Stimulated activated CD4-positive, alpha-beta T cell treated with anti-CD3 and anti-CD28 coated beads, Interleukin-2, amount 100 ng/mL, for 24 hours (primary cell): ENCODE measurements around the gene LNPK.
"Not testable (repeated sequence)": the region's sequence is repeated elsewhere in the genome, so short reads cannot be mapped to it uniquely, and the experiment has no call there.

ENCODE experiments used
- DNase-seq, 2 donors: peaks; one replicate each; pipeline ENCODE4 v3.0.0-alpha.2; 2020

The LNPK gene

GRCh38 chr2:175965773-175966172, 36.3 kb downstream of the LNPK start:
- DNase-seq, result no peak

GRCh38 chr2:175964195-175964594, 37.9 kb downstream of the LNPK start:
- no peak for DNase-seq

- DNase-seq, result not testable (repeated sequence)
These were observed 38.9 kb downstream of the LNPK start for GRCh38 chr2:175963171-175963570.

- DNase-seq, result no peak
These were observed 44.2 kb downstream of the LNPK start for GRCh38 chr2:175957845-175958244.

GRCh38 chr2:175955136-175955535, 46.9 kb downstream of the LNPK start:
- no peak for DNase-seq

- DNase-seq, result no peak
These were observed 51.6 kb downstream of the LNPK start for GRCh38 chr2:175950512-175950911.

GRCh38 chr2:175948191-175948590, 53.9 kb downstream of the LNPK start:
- no peak for DNase-seq

- no peak for DNase-seq
These were observed 55.0 kb downstream of the LNPK start for GRCh38 chr2:175947073-175947472.

- DNase-seq, result no peak
These were observed 60.4 kb downstream of the LNPK start for GRCh38 chr2:175941699-175942098.

- DNase-seq, result no peak
These were observed 64.9 kb downstream of the LNPK start for GRCh38 chr2:175937216-175937615.

- no peak for DNase-seq
These were observed 66.5 kb downstream of the LNPK start for GRCh38 chr2:175935289-175936181.

GRCh38 chr2:175932675-175933074, 69.4 kb downstream of the LNPK start:
- DNase-seq, result no peak

- no peak for DNase-seq
These were observed 70.3 kb downstream of the LNPK start for GRCh38 chr2:175931805-175932204.

GRCh38 chr2:175930504-175930903, 71.6 kb downstream of the LNPK start:
- no peak for DNase-seq

GRCh38 chr2:175929850-175930249, 72.2 kb downstream of the LNPK start:
- DNase-seq, result no peak

- DNase-seq, result no peak
These were observed 75.8 kb downstream of the LNPK start for GRCh38 chr2:175926272-175926671.

GRCh38 chr2:175922160-175922559, 79.9 kb downstream of the LNPK start:
- no peak for DNase-seq

- DNase-seq, result no peak
These were observed 83.1 kb downstream of the LNPK start for GRCh38 chr2:175918935-175919334.

GRCh38 chr2:175914846-175915245, 87.2 kb downstream of the LNPK start:
- DNase-seq, result no peak

- not testable (repeated sequence) for DNase-seq
These were observed 88.0 kb downstream of the LNPK start for GRCh38 chr2:175913849-175914743.

GRCh38 chr2:175913267-175913666, 88.8 kb downstream of the LNPK start:
- not testable (repeated sequence) for DNase-seq

- DNase-seq, result no peak
These were observed 98.0 kb downstream of the LNPK start for GRCh38 chr2:175904035-175904434.

- no peak for DNase-seq
These were observed 98.6 kb downstream of the LNPK start for GRCh38 chr2:175903384-175903936.
